B cell (primary cell): ENCODE data around the gene TXK.

Source experiments
- CTCF ChIP-seq: fragments of 200-600 bp; IDR thresholded peaks from one replicate; pipeline ENCODE4 v1.8.0; 2022; ENCODE audit warnings: antibody characterized with exemption, mild to moderate bottlenecking
- EZH2 ChIP-seq: IDR thresholded peaks from 2 replicates; pipeline ENCODE4 v1.6.1; 2012; ENCODE audit warnings: borderline replicate concordance, low read depth, mild to moderate bottlenecking, moderate library complexity, low read length; ENCODE audit not compliant: insufficient read depth, poor library complexity, severe bottlenecking

- TF ChIP-seq CTCF (no peak), EZH2 (no peak)
Measured at GRCh38 chr4:48167538-48168263, 33.7 kb upstream of the TXK start.
